ENCODE data around the gene SOS2.
"Not testable (repeated sequence)": the region's sequence is repeated elsewhere in the genome, so short reads cannot be mapped to it uniquely, and the experiment has no call there.

SOS2 gene

DNA sequence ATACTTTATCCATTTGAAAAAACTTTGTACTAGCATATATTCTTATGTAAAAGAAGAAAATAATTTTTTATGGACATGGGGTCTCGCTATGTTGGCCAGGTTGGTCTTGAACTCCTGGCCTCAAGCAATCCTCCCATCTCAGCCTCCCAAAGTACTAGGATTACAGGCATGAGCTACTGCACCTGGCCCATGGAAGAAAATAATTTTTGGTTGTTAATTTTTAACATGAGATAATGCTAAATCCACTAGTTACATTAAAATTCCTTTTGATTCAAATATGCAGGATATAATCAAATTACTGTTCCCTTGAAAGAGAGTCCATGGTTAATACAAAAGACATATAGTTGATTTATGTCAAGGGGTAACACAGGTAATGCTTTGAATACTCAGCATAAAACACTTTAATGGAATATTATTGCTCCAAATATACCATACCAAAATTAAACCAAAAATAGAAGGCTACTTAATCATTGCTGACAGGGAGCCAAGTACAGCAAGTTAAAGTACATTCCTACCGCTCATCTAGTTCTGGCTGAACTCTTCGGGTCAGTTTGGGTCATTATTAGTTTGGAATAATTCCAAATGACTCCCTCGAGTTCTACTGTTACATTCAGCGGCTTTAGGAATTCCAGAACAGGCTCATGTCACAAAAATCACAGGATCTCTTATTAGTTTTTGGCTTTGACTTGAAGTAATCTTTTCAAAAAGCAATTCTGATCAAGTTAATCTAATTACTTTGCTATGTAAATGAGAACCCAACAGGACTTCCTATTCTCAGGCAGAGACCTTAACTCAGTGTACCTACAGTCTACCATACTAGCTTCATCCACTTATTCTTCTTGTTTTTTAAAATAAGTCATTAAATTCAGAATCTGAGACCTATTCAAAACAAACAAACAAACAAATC, 6.1 kb downstream of the SOS2 start:
- no peak for DNase-seq

DNA sequence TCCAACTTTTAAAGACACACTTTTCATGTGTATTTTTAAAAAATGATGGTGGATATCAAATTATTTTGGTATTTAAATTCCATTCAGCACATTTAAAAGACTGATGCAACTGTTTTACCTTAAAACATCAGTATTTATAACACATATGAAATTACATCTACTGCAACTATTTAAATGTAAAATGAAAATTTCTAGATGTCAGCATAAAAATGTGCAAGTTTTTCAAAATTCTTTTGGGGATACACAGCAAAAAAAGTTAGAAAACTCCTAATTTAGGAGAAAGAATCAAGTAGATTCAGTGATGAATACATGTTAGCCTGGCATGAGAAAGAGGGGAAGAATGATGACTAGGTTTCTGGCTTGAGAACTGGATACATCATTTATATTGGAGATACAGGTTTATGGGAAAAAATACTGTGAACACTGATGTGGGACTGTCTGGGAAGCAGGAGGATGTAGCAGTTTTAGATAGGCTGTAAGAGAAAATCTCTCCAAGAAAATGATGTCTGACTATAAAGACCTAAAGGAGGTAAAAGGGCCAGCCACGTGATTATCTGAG, 9.2 kb downstream of the SOS2 start:
- DNase-seq: no peak

DNA sequence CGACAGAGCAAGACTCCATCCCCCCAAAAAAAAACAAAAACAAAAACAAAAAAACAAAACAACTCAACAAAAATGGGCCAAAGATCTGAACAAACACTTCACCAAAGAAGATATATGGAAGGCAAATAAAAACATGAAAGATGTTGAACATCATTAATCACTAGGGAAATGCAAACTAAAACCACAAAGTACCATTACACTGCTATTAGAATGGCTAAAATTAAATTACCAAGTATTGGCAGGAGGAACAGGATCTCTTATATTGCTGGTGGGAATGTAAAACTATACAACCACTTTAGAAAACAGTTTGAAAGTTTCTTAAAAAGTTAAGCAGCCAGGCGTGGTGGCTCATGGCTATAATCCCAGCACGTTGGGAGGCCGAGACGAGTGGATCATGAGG, 12.9 kb downstream of the SOS2 start:
- DNase-seq: no peak

DNA sequence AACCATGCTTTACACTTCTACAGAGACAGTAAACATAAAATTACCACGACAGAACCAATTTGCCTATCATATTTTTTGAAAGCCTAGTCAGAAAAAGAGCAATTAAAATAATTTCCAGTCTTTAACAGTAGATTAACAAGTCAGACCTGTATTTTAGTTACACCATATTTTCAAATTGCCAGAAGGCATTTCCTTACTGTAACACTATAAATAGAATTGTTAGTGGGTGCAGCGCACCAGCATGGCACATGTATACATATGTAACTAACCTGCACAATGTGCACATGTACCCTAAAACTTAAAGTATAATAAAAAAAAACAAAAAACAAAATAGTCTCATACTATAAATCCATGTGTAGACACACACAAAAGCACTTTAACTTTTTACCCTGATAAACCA, 16.0 kb downstream of the SOS2 start:
- no peak for DNase-seq

DNA sequence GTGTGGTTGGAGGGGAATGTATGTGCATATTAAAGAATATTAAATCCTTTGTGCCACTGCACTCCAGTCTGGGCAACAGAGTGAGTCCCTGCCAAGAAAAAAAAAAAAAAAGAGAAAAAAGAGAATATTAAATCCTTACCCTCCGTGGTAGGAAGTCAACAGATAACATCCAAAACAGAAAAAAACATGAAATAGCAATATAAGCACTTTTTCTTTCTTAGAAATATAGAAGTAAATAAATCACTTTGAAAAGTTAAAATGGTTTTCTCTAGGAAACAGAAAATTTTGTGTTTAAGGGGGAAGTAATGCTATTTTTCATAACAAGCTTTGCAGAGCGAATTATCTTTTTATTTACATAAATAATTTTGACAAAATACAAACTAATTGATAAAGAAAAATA, 17.6 kb downstream of the SOS2 start:
- no peak for DNase-seq

DNA sequence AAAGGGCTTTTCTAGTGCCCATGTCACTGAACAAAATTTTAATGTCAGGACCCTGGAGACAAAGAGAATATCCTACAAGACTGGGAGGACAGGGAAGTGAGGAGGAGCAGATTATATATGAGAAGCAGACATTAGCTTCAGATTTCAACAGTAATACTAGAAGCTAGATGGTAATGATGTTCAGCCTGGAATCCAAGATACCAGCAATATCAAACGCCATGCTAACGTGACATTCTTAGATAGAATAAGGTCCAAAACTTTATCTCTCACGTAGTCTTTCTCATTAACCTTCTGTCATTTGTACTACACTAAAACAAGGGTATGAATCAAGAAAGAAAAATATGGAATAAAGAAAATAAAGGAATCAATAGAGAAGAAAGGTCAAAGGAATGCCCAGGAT, 18.7 kb downstream of the SOS2 start:
- DNase-seq: no peak

DNA sequence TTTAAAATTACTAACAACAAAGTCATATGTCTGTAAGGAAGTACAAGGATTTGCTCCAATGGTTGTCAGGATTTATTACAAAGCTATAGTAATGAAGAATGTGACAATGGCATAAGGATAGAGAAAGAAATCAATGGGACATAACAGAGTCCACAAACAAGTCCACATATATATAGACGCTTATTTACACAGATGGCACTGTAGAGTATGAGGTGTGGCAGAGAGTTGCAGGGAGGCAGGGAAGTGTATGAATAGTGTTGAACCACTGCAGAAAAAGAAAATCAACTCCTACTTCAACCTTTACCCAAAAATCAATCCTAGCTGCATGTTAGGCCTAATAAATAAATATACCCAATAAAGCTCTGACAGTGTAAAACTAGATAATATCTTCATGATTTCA, 21.3 kb downstream of the SOS2 start:
- DNase-seq: no peak

DNA sequence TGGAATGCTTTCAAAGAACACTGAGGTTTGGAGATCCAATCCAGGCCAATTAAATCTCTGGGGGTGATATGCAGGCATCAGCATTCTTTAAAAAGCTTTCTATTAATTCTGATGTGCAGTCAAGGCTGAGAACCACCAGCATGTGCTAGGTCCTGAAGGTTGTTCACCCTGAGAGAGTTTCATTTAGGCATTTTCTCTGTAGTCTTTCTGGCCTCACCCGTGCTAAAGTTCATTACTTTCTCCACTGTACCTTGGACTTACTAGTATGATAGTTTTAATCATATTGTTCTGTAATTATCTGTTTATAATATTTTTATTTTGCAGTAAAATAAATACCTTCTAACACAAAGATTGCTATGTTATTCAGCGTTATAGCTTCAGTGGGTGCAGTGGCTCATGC, 32.9 kb downstream of the SOS2 start:
- no peak for DNase-seq

DNA sequence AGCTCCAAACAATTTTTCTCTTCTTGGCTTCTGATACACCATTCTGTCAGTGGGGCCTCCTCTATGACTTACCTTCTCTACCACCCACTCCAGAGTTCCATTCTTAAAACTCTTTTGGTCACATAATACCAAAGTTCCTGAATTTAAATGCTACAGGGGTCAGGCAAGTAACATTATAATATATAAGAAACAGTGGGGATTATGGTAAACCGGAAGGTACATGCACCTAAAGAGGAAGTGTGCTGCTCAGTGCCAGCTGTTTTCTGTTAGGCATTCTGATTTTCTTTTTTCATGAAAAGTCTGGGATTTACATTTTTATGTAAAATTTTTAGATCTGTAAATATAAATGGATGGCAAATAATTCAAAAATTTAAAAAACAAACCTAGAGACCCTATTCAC, 39.9 kb downstream of the SOS2 start:
- no peak for DNase-seq

DNA sequence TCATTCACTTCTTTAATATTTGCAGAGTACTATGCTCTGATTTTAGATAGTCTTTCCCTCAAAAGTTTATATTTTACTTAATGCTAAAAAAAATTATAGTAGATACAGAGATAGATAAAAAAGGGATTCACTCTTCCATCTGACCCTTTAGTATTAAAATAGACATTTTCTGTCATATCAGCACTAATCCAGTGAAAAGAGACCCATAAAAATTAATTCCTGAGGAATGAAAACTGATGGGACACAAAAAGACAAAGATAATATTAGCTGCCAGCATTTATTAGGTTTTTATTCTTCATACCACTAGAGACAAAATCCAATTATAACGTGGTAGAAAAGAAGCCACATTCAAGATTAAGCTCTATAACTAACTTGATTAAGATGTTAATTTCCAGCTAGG, 45.3 kb downstream of the SOS2 start:
- no peak for DNase-seq

DNA sequence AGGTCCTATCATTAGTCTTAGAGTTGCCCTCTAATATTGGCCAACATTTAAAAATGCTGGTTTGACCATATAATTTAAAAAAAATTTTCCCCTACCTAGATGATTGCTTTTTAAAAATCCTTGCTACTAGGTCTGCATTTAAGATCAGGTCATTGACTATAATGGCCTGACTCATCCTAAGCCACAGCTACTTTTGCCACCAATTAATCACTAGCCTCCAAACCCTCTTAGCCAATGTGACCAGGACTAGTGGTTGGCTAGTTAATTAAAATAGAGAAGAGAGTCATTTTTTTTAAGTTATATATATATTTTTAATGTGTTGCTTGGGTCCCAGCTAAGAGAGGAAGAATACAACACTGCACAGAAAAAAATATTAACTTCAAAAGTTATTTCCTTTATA, 57.5 kb downstream of the SOS2 start:
- DNase-seq: no peak

DNA sequence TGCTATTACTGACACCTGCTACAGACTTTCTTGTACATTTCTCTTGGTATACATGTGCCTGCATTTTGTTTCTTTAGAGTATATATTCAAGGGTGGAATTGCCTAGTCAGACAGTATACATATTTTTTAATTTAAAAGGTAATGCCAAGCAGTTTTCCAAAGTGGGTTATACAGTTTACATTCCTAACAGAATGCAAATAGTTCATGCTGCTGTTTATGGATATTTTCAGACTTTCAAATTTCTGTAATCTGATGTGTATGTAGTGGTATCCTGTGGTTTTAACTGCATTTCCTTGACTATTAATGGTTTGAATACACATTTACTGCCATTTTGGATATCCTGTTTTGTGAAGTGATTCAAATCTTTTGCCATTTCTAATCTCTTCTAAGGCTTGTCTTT, 59.5 kb downstream of the SOS2 start:
- no peak for DNase-seq

DNA sequence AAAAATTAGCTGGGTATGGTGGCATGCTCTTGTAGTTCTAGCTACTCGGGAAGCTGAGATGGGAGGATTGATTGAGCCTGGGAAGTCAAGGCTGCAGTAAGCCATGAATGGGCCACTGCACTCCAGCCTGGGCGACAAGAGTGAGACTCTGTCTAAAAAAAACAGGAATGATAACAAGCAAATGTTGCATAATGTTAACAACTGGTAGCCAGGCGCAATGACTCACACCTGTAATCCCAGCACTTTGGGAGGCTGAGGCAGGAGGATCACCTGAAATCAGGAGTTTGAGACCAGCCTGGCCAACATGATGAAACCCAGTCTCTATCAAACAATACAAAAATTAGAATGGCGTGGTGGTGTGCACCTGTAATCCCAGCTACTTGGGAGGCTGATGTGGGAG, 64.0 kb downstream of the SOS2 start:
- not testable (repeated sequence) for DNase-seq

DNA sequence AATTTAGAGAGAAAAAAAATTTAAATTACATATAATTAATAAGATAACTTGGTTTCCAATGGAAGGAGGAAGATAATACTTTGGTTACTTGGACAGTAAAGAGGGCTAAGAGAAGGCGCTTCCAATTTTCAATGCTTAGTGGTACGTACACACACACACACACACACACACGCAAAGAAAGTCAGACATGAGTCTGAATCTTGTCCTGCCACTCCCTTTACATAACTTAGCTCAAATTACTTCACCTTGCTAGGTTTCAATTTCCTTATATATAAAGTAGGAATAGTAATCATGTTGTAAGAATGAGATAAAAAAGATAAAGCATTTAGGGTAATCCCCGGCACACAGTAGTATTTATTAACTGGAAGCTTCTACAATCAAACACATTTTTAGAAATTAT, 75.3 kb downstream of the SOS2 start:
- no peak for DNase-seq

DNA sequence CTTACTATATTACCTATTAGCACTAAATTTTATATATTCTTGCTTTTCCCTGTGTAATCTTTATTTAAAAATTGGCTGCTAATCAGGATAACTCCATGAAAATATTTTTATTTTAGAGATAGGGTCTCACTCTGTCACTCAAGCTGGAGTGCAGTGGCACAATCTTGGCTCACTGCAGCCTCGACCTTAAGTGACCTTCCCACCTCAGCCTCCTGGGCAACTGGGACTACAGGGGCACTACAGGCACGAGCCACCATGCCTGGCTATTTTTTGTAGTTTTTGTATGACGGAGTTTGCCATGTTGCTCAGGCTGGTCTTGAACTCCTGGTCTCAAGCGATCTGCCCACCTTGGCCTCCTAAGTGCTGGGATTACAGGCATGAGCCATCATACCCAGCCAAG, 82.6 kb downstream of the SOS2 start:
- DNase-seq: no peak

DNA sequence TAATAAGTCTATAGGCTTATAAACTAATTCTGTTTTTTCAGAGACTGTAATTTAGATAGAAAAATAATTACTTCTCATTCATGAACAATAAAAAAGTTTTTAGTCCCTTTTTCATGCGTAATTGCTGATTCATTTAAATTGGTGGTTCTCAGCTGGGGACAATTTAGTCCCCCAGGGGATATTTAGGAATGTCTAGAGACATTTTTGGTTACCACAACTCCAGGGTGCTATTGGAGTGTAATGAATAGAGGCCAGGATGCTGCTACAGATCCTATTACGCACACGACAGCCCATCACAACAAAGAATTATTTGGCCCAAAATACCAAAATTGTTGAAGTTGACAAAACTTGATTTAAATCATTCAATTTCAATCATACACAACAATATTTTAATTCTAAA, 92.2 kb downstream of the SOS2 start:
- no peak for DNase-seq

DNA sequence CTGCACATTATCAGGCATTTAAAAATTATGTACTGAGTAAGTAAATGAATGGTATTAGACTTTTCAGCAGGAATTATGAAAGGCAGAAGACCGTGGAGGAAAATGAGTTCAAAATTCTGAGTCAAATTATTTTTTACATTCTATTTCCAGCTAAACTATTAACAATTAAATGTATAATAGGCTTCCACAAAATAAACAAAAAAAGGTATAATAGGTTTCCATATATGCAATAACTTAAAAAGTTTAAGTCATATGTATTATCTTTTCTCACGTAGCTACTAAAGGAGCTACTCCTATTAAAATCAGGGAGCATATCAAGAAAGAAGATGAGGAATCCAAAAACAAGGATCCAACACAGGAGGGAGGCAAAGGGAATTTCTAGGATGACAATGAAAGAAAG, 103.6 kb downstream of the SOS2 start:
- no peak for DNase-seq

DNA sequence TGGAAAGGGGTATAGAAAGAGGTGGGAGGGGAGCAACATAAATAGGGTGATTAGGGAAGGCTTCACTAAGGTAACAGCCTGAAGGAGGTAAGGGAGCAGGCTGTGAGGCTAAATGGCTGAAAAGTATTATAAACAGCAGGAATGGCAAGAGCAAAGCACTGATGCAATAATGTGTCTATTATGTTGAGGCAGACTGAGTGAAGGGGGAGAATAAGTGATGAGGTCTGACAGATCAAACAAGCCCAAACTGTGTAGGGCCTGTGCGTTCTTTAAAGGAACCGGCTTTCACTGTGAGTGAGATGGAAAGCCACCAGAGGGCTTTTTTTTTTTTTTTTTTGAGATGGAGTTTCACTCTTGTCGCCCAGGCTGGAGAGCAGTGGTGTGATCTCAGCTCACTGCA, 108.3 kb downstream of the SOS2 start:
- DNase-seq: no peak

DNA sequence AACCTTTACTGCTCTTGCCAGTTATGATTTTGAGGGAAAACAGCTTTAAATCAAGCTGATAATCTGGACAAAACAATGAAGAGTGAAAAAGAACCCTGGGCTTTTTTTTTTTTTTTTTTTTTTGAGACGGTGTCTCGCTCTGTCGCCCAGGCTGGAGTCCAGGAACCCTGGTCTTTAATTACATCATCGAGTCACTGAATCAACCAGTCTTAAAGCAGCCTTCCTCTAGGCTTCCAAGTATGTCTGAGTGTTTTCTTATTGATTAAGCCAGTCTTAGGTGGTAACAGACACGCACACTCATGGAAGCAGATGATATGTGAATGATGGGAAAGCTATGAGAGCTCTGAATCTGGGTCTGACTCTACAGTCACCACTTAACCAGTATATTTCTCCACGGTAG, 109.1 kb downstream of the SOS2 start:
- no peak for DNase-seq

DNA sequence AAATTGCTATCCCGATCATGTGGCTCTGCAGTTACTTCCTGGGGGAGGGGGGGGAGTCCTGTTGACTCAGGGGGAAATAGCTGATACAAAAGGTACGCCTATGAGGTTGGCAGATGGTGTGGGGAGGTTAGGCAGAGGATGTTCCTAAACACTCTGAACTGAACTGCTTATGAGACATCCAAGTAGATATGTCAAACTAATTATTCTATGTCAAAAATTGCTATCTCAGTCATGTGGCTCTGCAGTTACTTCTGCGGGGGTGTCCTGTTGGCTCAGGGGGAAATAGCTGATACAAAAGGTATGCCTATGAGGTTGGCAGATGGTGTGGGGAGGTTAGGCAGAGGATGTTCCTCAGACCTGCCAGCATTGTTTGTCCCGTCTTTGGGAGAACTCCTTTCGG, 109.9 kb downstream of the SOS2 start:
- no peak for DNase-seq

DNA sequence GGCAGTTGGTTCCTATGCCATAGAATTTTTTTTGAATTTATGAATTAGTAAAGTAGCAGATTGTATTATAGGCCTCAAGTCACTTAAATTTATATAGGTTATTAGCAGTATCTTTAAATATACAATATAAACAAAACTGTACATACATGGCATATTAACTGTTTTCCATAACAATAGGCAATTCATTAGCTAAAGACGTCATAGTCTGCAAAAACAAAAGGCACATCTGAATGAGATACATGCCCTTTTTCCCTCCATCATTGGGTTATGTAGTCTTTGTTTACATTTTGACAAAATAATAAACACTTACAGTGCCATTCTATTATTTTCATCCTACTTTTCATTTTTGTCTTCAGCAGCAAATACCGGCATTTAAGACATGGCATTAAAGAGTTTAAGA, 113.9 kb downstream of the SOS2 start:
- DNase-seq: no peak

DNA sequence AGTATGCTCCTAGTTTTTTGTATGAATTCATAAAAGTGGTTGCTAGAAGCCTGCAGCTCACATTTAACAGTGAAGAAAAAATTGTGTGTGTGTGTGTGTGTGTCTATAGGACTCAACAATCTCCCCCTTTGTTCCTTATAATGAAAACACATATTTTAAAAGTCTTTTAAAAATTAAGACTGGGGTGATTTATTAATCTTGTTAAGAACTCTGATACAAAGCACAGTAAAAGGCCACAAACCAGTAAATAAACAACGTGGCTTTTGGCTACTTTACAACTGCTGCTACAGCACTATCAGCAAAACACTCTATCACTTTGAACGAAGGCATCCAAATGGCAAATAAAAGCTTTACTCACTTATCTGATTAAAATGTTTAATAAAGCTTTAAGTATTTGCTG, 114.4 kb downstream of the SOS2 start:
- no peak for DNase-seq

DNA sequence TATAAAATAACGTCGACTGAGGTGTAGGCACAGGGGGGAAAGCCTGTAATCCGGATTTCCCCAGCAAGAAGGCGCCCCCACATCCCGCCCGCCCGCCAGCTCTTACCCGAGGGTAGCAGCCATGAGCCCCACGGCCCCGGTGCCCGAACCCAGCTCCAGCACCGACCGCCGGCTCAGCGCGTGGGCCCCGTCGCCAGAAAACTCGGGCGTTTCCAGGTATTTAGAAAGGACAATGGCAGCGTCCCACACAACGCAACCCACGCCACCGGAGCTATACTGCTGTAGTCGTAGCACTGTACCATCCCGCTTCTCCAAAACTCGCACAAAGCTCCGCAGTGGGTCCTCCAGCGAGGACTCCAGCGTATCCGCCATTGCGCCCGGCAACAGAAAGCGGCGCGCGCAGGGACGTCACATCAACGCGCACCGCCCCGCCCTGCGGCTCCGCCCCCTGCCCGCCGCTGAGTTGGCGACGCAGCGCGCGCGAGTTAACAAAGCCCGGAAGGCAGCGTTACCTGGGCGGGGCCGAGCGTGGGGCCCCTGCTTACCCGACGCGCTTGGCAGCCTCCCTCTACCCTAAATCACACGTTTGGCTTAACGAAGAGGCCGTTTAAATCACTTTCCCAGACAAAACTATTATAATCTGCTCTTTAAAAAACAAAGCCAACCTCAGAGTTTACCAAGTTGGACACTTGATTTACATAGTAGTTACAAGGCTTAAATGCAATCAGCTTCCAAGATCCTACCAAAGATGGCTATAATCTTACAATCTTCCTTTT, 115.0 kb downstream of the SOS2 start, which contains the start of gene VCPKMT:
TSS of gene VCPKMT (minus strand) at position 392 of the 776 bp plus-strand sequence. CDS start at position 372, 20 bp downstream.
- peak; percentile 95 for DNase-seq

Data from stimulated activated naive CD4-positive, alpha-beta T cell treated with Interleukin-2 at 50 U/mL for 16 hours (primary cell).